DND-41 (cell line): ENCODE data around the gene ITGA8.

Experiments used
- EZH2 ChIP-seq: IDR thresholded peaks from 3 replicates; pipeline ENCODE4 v1.6.1; 2012; ENCODE audit warnings: borderline replicate concordance, low read depth, mild to moderate bottlenecking, moderate library complexity, low read length, inconsistent platforms; ENCODE audit not compliant: severe bottlenecking
- TF ChIP-seq, protein P1 (sequence below): IDR thresholded peaks from 2 replicates; pipeline ENCODE4 v1.5.1; 2012; ENCODE audit warnings: borderline replicate concordance, low read length, moderate library complexity, mild to moderate bottlenecking; ENCODE audit not compliant: poor library complexity, severe bottlenecking; ENCODE audit errors: extremely low read depth

GRCh38 chr10:15684768-15685167 is 35.0 kb downstream of the ITGA8 start:
- TF ChIP-seq, protein P1, sequence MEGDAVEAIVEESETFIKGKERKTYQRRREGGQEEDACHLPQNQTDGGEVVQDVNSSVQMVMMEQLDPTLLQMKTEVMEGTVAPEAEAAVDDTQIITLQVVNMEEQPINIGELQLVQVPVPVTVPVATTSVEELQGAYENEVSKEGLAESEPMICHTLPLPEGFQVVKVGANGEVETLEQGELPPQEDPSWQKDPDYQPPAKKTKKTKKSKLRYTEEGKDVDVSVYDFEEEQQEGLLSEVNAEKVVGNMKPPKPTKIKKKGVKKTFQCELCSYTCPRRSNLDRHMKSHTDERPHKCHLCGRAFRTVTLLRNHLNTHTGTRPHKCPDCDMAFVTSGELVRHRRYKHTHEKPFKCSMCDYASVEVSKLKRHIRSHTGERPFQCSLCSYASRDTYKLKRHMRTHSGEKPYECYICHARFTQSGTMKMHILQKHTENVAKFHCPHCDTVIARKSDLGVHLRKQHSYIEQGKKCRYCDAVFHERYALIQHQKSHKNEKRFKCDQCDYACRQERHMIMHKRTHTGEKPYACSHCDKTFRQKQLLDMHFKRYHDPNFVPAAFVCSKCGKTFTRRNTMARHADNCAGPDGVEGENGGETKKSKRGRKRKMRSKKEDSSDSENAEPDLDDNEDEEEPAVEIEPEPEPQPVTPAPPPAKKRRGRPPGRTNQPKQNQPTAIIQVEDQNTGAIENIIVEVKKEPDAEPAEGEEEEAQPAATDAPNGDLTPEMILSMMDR, result no peak
- TF ChIP-seq EZH2, result no peak
